Liver (tissue), 3 donors: ENCODE results near the gene CDT1.

ENCODE experiments used
- CTCF ChIP-seq: fragments of 150-350 bp; IDR thresholded peaks from 2 replicates; pipeline ENCODE4 v1.5.1; 2017; ENCODE audit warnings: improper control_type of control experiment, low read depth, low read length; ENCODE audit not compliant: missing input control
- SP1 ChIP-seq: IDR thresholded peaks from 2 replicates; pipeline ENCODE4 v1.6.1; 2018; ENCODE audit warnings: antibody characterized with exemption, mild to moderate bottlenecking
- donor health status: healthy.
- donor health status: healthy.

GRCh38 chr16:88824256-88825077 lies 20.9 kb downstream of the CDT1 start:
- TF ChIP-seq CTCF (no peak), SP1 (no peak)
